ENCODE data around the gene PITHD1. TPM values are rescaled to one million over a fixed set of nuclear protein-coding genes. Genes with fewer than 3 reads are reported as not detected.

PITHD1 gene
- total RNA-seq, 4 donors from 2014 or later: 56.3 to 77.6 (median 60.8) TPM

GRCh38 chr1:23751050-23751814 lies 27.0 kb upstream of the PITHD1 start:
- WGBS, 2 donors (ENCODE audit: low coverage in 1 of 2): 63 to 67% methylated on average over 4 to 11 of the region's 11 CpGs
- H3K9me3 ChIP-seq: no peaks in the 10 kb centered on the region
- no peak for ATAC-seq
- H3K27me3 ChIP-seq: no peaks in the 10 kb centered on the region
- H3K4me3 ChIP-seq: no peak overlapping the region
- no peak overlapping the region for H3K27ac ChIP-seq
- H3K36me3 ChIP-seq: peaks cover 4 to 71% of the 10 kb centered on the region in 2 donors
- peaks cover 0 to 25% (median 0%) of the 10 kb centered on the region in 3 donors for H3K4me1 ChIP-seq
- TF ChIP-seq POLR2AphosphoS5 (IDR thresholded peaks at IDR 0.05) (no peak), POLR2A (IDR thresholded peaks at IDR 0.05) (no peak)
- TF ChIP-seq, protein P1, sequence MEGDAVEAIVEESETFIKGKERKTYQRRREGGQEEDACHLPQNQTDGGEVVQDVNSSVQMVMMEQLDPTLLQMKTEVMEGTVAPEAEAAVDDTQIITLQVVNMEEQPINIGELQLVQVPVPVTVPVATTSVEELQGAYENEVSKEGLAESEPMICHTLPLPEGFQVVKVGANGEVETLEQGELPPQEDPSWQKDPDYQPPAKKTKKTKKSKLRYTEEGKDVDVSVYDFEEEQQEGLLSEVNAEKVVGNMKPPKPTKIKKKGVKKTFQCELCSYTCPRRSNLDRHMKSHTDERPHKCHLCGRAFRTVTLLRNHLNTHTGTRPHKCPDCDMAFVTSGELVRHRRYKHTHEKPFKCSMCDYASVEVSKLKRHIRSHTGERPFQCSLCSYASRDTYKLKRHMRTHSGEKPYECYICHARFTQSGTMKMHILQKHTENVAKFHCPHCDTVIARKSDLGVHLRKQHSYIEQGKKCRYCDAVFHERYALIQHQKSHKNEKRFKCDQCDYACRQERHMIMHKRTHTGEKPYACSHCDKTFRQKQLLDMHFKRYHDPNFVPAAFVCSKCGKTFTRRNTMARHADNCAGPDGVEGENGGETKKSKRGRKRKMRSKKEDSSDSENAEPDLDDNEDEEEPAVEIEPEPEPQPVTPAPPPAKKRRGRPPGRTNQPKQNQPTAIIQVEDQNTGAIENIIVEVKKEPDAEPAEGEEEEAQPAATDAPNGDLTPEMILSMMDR (IDR thresholded peaks at IDR 0.05): peak in 3 of 4 experiments; percentile 21 to 43 (median 26)

DNA sequence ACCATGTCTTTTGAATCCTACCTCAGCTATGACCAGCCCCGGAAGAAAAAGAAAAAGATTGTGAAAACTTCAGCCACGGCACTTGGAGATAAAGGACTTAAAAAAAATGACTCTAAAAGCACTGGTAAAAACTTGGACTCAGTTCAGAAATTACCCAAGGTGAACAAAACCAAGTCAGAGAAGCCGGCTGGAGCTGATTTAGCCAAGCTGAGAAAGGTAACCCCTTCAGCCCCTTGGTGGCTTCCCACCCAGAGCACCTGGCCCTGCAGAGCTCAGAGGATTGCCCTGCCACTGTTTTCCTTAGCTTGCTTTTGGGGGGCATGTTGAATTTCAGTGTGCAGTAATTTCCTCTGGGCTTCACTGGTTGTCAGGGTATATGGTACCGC lies 26.4 kb upstream of the PITHD1 start:
- Histone ChIP-seq H3K27me3 (no peaks in the 10 kb centered on the region), H3K4me1 (peaks cover 0 to 19% (median 0%) of the 10 kb centered on the region in 3 donors), H3K27ac (no peak overlapping the region), H3K4me3 (no peak overlapping the region), H3K36me3 (peaks cover 4 to 76% of the 10 kb centered on the region in 2 donors), H3K9me3 (no peaks in the 10 kb centered on the region)
- TF ChIP-seq, protein P1 (IDR thresholded peaks at IDR 0.05): no peak
- no peak for TF ChIP-seq POLR2AphosphoS5 (IDR thresholded peaks at IDR 0.05)
- TF ChIP-seq EP300 (IDR thresholded peaks at IDR 0.05): no peak
- TF ChIP-seq POLR2A (IDR thresholded peaks at IDR 0.05): no peak
- 79 to 95% methylated on average over 2 to 4 of the region's 4 CpGs for WGBS, 2 donors (ENCODE audit: low coverage in 1 of 2)
- no peak for ATAC-seq

GRCh38 chr1:23752909-23753308 lies 25.3 kb upstream of the PITHD1 start:
- Histone ChIP-seq H3K36me3 (peaks cover 4 to 87% of the 10 kb centered on the region in 2 donors), H3K4me3 (no peak overlapping the region), H3K4me1 (peaks cover 0 to 8% (median 0%) of the 10 kb centered on the region in 3 donors), H3K27ac (no peak overlapping the region), H3K9me3 (no peaks in the 10 kb centered on the region), H3K27me3 (no peaks in the 10 kb centered on the region)
- 40 to 90% methylated on average over 1 of the region's 1 CpG for WGBS, 2 donors (ENCODE audit: low coverage in 1 of 2)
- ATAC-seq: no peak
- TF ChIP-seq POLR2AphosphoS5 (IDR thresholded peaks at IDR 0.05) (no peak), POLR2A (IDR thresholded peaks at IDR 0.05) (no peak)
- TF ChIP-seq, protein P1 (IDR thresholded peaks at IDR 0.05): no peak

DNA sequence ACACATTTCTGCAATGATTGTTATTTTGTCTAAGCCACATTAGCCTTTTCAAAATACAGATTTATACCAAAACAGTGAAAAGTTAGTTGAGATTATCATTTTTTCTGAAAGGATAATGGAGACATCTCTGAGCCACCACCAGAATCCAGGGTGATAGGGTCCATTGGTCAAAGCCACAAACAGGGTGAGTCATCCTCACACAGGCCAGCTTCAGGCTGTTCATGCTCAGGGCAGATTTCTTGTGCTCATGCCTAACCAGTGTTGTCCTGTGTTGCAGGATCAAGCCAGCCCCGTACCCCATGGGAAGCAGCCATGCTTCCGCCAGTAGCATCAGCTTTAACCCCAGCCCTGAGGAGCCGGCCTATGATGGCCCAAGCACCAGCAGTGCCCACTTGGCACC lies 21.5 kb upstream of the PITHD1 start:
- no peak overlapping the region for H3K4me3 ChIP-seq
- WGBS, 2 donors (ENCODE audit: low coverage in 1 of 2): 91% methylated on average over 3 of the region's 3 CpGs; no CpG with 5 or more reads in 1 of the 2 donors
- H3K36me3 ChIP-seq: peaks cover 4 to 100% of the 10 kb centered on the region in 2 donors
- no peaks in the 10 kb centered on the region for H3K27me3 ChIP-seq
- peaks cover 0 to 17% (median 4%) of the 10 kb centered on the region in 3 donors for H3K4me1 ChIP-seq
- no peak for ATAC-seq
- no peak overlapping the region for H3K27ac ChIP-seq
- H3K9me3 ChIP-seq: no peaks in the 10 kb centered on the region
- TF ChIP-seq EP300 (IDR thresholded peaks at IDR 0.05): no peak
- TF ChIP-seq, protein P1 (IDR thresholded peaks at IDR 0.05): no peak
- no peak for TF ChIP-seq POLR2AphosphoS5 (IDR thresholded peaks at IDR 0.05)
- TF ChIP-seq POLR2A (IDR thresholded peaks at IDR 0.05): no peak

DNA sequence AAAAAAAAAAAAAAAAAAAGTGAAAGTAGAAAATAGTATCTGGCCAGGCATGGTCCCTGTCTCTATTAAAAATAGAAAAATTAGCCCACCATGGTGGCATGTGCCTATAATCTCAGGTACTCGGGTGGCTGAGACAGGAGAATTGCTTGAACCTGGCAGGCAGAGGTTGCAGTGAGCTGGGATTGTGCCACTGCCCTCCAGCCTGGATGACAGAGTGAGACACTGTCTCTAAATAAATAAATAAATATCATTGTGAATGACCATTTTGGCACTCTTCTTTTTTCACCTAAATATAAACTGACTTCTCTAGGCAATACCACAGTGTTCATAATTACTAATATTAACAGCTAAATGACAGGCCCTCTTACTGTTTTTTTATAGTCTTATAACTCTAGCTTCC lies 20.4 kb upstream of the PITHD1 start:
- Histone ChIP-seq H3K9me3 (no peaks in the 10 kb centered on the region), H3K36me3 (peaks cover 0 to 98% of the 10 kb centered on the region in 2 donors), H3K4me1 (peaks cover 0 to 21% (median 4%) of the 10 kb centered on the region in 3 donors), H3K27me3 (no peaks in the 10 kb centered on the region), H3K4me3 (no peak overlapping the region), H3K27ac (no peak overlapping the region)
- no peak for ATAC-seq
- 71 to 88% methylated on average over 1 of the region's 1 CpG for WGBS, 2 donors (ENCODE audit: low coverage in 1 of 2)
- TF ChIP-seq POLR2AphosphoS5 (IDR thresholded peaks at IDR 0.05) (no peak), POLR2A (IDR thresholded peaks at IDR 0.05) (no peak), EP300 (IDR thresholded peaks at IDR 0.05) (no peak)
- TF ChIP-seq, protein P1 (IDR thresholded peaks at IDR 0.05): no peak
